GM23338 (cell line): ENCODE measurements around the gene MYF5. TPM values are rescaled to one million over a fixed set of nuclear protein-coding genes. Genes with fewer than 3 reads are reported as not detected.

Experiments used
- ATAC-seq: fragments of 200-7000 bp; cut with Tn5 transposase; 3 replicates; pipeline ENCODE4 v1.9.1; 2020
- DNase-seq: peaks from one replicate; pipeline ENCODE4 v3.0.0-alpha.2; 2015; ENCODE audit warnings: low spot score
- H2AFZ ChIP-seq: fragments of 200-600 bp; sonication (generic); 2 replicates; pipeline ENCODE4 v1.8.0; 2016; ENCODE audit warnings: antibody characterized with exemption, mild to moderate bottlenecking, moderate library complexity
- H3F3A ChIP-seq: fragments of 200-600 bp; sonication (generic); replicated peaks from 2 replicates; pipeline ENCODE4 v1.8.0; 2017; ENCODE audit warnings: antibody characterized with exemption, mixed run types, low read depth
- H3K27ac ChIP-seq: fragments of 200-600 bp; sonication (generic); 2 replicates; pipeline ENCODE4 v1.6.1; 2016; ENCODE audit warnings: low read depth
- H3K27me3 ChIP-seq: fragments of 200-600 bp; sonication (generic); 2 replicates; pipeline ENCODE4 v1.8.0; 2016; ENCODE audit warnings: mild to moderate bottlenecking, mixed run types, moderate library complexity; ENCODE audit not compliant: insufficient read depth
- H3K36me3 ChIP-seq: fragments of 200-600 bp; sonication (generic); 2 replicates; pipeline ENCODE4 v1.8.0; 2016; ENCODE audit warnings: mild to moderate bottlenecking; ENCODE audit not compliant: insufficient read depth
- H3K4me1 ChIP-seq: fragments of 200-600 bp; sonication (generic); 2 replicates; pipeline ENCODE4 v1.8.0; 2016; ENCODE audit warnings: mild to moderate bottlenecking, moderate library complexity; ENCODE audit not compliant: insufficient read depth
- H3K4me2 ChIP-seq: fragments of 200-600 bp; sonication (generic); 2 replicates; pipeline ENCODE4 v1.7.1; 2017; ENCODE audit warnings: mixed run types
- H3K4me3 ChIP-seq: fragments of 200-600 bp; sonication (generic); 2 replicates; pipeline ENCODE4 v1.6.1; 2016; ENCODE audit warnings: mixed run types
- H3K79me2 ChIP-seq: fragments of 200-600 bp; sonication (generic); replicated peaks from 2 replicates; pipeline ENCODE4 v1.8.0; 2017; ENCODE audit warnings: mild to moderate bottlenecking; ENCODE audit not compliant: insufficient read depth
- H3K9me2 ChIP-seq: fragments of 200-600 bp; sonication (generic); 2 replicates; pipeline ENCODE4 v1.8.0; 2017; ENCODE audit not compliant: insufficient read depth
- H4K20me1 ChIP-seq: fragments of 200-600 bp; sonication (generic); replicated peaks from 2 replicates; pipeline ENCODE4 v1.8.0; 2017; ENCODE audit warnings: mild to moderate bottlenecking; ENCODE audit not compliant: insufficient read depth
- H3K27ac Mint-ChIP-seq: 2 replicates; pipeline ENCODE4 v1.8.0; 2020; ENCODE audit warnings: inconsistent platforms, mild to moderate bottlenecking, moderate library complexity, mixed read lengths
- H3K27me3 Mint-ChIP-seq: 3 replicates; pipeline ENCODE4 v1.8.0; 2022; ENCODE audit warnings: low read depth, mild to moderate bottlenecking, moderate library complexity, mixed read lengths, inconsistent platforms; ENCODE audit not compliant: insufficient read depth, poor library complexity
- H3K36me3 Mint-ChIP-seq: 3 replicates; pipeline ENCODE4 v1.8.0; 2021; ENCODE audit warnings: low read depth, mild to moderate bottlenecking, inconsistent platforms, moderate library complexity, mixed read lengths
- H3K4me1 Mint-ChIP-seq: 3 replicates; pipeline ENCODE4 v1.8.0; 2020; ENCODE audit warnings: mild to moderate bottlenecking, inconsistent platforms, mixed read lengths
- H3K4me3 Mint-ChIP-seq: 3 replicates; pipeline ENCODE4 v1.8.0; 2021; ENCODE audit warnings: moderate library complexity, mild to moderate bottlenecking, inconsistent platforms, mixed read lengths
- H3K9me3 Mint-ChIP-seq: 3 replicates; pipeline ENCODE4 v1.8.0; 2020; ENCODE audit warnings: moderate library complexity, mild to moderate bottlenecking, inconsistent platforms, mixed read lengths
- CREB1 ChIP-seq: fragments of 250-450 bp; sonication (Bioruptor Pico); IDR thresholded peaks from 2 replicates; pipeline ENCODE4 v1.5.0; 2020; ENCODE audit warnings: low read depth, mild to moderate bottlenecking, moderate library complexity
- CTCF ChIP-seq, 2 experiments: fragments of 200-600 bp in 1 of 2; sonication (generic) in 1 of 2; conservative IDR thresholded peaks; 2 replicates each; pipeline versions ENCODE4 v1.5.1 to v1.6.1; 2016 to 2017; ENCODE audit warnings: antibody characterized with exemption in 2 of 2, low read depth in 2 of 2, mild to moderate bottlenecking in 2 of 2, moderate library complexity in 1 of 2
- ETS1 ChIP-seq: IDR thresholded peaks from 2 replicates; pipeline ENCODE4 v1.6.1; 2016; ENCODE audit warnings: antibody characterized with exemption
- EZH2 ChIP-seq: fragments of 200-600 bp; sonication (generic); IDR thresholded peaks from one replicate; pipeline ENCODE4 v1.8.0; 2017; ENCODE audit warnings: antibody characterized with exemption, mild to moderate bottlenecking, low read depth; ENCODE audit not compliant: unreplicated experiment
- JUNB ChIP-seq: IDR thresholded peaks from one replicate; pipeline ENCODE4 v1.6.1; 2016; ENCODE audit warnings: antibody characterized with exemption; ENCODE audit not compliant: unreplicated experiment
- POLR2AphosphoS5 ChIP-seq: IDR thresholded peaks from 2 replicates; pipeline ENCODE4 v1.6.1; 2016; ENCODE audit warnings: antibody characterized with exemption, low read depth
- REST ChIP-seq: IDR thresholded peaks from one replicate; pipeline ENCODE4 v1.6.1; 2018; ENCODE audit warnings: antibody characterized with exemption; ENCODE audit not compliant: unreplicated experiment
- STAT1 ChIP-seq: IDR thresholded peaks from one replicate; pipeline ENCODE4 v1.6.1; 2016; ENCODE audit warnings: antibody characterized with exemption; ENCODE audit not compliant: unreplicated experiment
- ZNF114 ChIP-seq: fragments of 250-450 bp; sonication (Bioruptor Pico); IDR thresholded peaks from 2 replicates; pipeline ENCODE4 v1.5.0; 2020; ENCODE audit warnings: mild to moderate bottlenecking, moderate library complexity
- ZNF331 ChIP-seq: fragments of 250-450 bp; sonication (Bioruptor Pico); IDR thresholded peaks from 2 replicates; pipeline ENCODE4 v1.5.0; 2020; ENCODE audit warnings: low read depth, mild to moderate bottlenecking, moderate library complexity
- polyA plus RNA-seq: library from polyadenylated mRNA; unstranded; fragments of >200 nt; fragmentation: Nextera tagmentation; extraction: Ambion mirVana; gene quantifications from 2 replicates; pipeline ENCODE4 v1.2.1, GENCODE V29; 2016
- total RNA-seq: library from RNA; depleted of rRNA; stranded (reverse); fragments of >200 nt; shearing (Covaris generic); gene quantifications from 2 replicates; pipeline ENCODE4 v1.2.3, GENCODE V29; 2014

The MYF5 gene
- total and polyA plus RNA-seq, 2 experiments from 2014 or later, result not detected

GRCh38 chr12:80714055-80714454 lies 2.7 kb upstream of the MYF5 start:
- Mint-ChIP-seq H3K4me1 (peaks cover 59% of the 10 kb centered on the region), H3K27me3 (peaks cover 60% of the 10 kb centered on the region), H3K27ac (no peak overlapping the region), H3K9me3 (no peaks in the 10 kb centered on the region), H3K36me3 (no peaks in the 10 kb centered on the region), H3K4me3 (peak overlapping the region; percentile 74)
- peak overlapping the region; percentile 21; the same call in 1 of the 2 replicates for H2AFZ ChIP-seq
- no peak for TF ChIP-seq CREB1 (CRISPR knock-in tag)
- TF ChIP-seq ETS1, result no peak
- no peak for TF ChIP-seq JUNB
- TF ChIP-seq ZNF114 (CRISPR knock-in tag), result no peak
- no peak for TF ChIP-seq ZNF331 (CRISPR knock-in tag)
- TF ChIP-seq REST, result no peak
- TF ChIP-seq STAT1, result no peak
- no peak for TF ChIP-seq POLR2AphosphoS5
- no peak for TF ChIP-seq EZH2
- H3F3A ChIP-seq, result peaks cover 6% of the 10 kb centered on the region; the same call in 1 of the 2 replicates
- peak overlapping the region; percentile 50 for H3K4me3 ChIP-seq
- H3K4me1 ChIP-seq, result peaks cover 70% of the 10 kb centered on the region
- H4K20me1 ChIP-seq, result peaks cover 3% of the 10 kb centered on the region; the same call in 1 of the 2 replicates
- peaks cover 96% of the 10 kb centered on the region for H3K27me3 ChIP-seq
- ATAC-seq, result peak; percentile 68
- H3K9me2 ChIP-seq, result no peaks in the 10 kb centered on the region
- H3K27ac ChIP-seq, result no peak overlapping the region
- peak overlapping the region; percentile 78 for H3K4me2 ChIP-seq
- peak; percentile 79 for DNase-seq
- no peaks in the 10 kb centered on the region for H3K36me3 ChIP-seq
- no peaks in the 10 kb centered on the region for H3K79me2 ChIP-seq

DNA sequence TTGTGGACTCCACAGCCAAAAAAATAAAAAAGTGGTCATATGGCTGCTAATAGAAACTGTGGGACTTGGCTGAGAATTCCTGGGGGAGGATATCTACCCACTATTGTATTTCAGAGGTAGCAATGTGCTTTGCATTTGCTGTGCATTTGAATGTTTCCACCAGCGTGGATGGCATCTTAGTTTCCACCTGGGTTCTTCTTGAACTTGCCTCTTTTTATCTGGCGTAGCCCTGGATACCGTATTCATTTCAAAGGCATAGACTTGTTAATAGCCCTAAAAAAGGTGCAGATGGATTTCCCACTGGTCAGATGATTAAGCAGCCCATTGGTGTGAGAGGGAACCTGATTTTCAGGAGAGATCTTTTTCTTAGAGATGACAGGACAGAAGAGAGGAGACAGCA lies 1.9 kb upstream of the MYF5 start:
- H3K27ac Mint-ChIP-seq, result no peak overlapping the region
- peak; percentile 16 for DNase-seq
- TF ChIP-seq ETS1 (no peak), CTCF (conservative IDR thresholded peaks at IDR 0.05; ENCODE audit: low read depth in 2 of 2) (no peak), CREB1 (CRISPR knock-in tag) (no peak)

More for the DNA sequence above, 1.9 kb upstream of the MYF5 start:
- Histone ChIP-seq H3F3A (peaks cover 4% of the 10 kb centered on the region; the same call in 1 of the 2 replicates), H3K27me3 (peaks cover 88% of the 10 kb centered on the region), H3K9me2 (no peaks in the 10 kb centered on the region), H4K20me1 (no peaks in the 10 kb centered on the region), H3K27ac (no peak overlapping the region), H3K79me2 (no peaks in the 10 kb centered on the region), H3K4me2 (peak overlapping the region; percentile 78), H3K36me3 (no peaks in the 10 kb centered on the region), H3K4me1 (peaks cover 62% of the 10 kb centered on the region), H2AFZ (no peak overlapping the region), H3K4me3 (peak overlapping the region; percentile 50)
- peak overlapping the region; percentile 74 for H3K4me3 Mint-ChIP-seq
- peaks cover 52% of the 10 kb centered on the region for H3K4me1 Mint-ChIP-seq
- H3K36me3 Mint-ChIP-seq, result no peaks in the 10 kb centered on the region
- no peaks in the 10 kb centered on the region for H3K9me3 Mint-ChIP-seq
- peak; percentile 12 for ATAC-seq
- peaks cover 52% of the 10 kb centered on the region for H3K27me3 Mint-ChIP-seq
